ENCODE results near the gene NHLH1.
A peak's percentile ranks its signal among the peaks of the same experiment; 100 is the strongest.

NHLH1 gene

DNA sequence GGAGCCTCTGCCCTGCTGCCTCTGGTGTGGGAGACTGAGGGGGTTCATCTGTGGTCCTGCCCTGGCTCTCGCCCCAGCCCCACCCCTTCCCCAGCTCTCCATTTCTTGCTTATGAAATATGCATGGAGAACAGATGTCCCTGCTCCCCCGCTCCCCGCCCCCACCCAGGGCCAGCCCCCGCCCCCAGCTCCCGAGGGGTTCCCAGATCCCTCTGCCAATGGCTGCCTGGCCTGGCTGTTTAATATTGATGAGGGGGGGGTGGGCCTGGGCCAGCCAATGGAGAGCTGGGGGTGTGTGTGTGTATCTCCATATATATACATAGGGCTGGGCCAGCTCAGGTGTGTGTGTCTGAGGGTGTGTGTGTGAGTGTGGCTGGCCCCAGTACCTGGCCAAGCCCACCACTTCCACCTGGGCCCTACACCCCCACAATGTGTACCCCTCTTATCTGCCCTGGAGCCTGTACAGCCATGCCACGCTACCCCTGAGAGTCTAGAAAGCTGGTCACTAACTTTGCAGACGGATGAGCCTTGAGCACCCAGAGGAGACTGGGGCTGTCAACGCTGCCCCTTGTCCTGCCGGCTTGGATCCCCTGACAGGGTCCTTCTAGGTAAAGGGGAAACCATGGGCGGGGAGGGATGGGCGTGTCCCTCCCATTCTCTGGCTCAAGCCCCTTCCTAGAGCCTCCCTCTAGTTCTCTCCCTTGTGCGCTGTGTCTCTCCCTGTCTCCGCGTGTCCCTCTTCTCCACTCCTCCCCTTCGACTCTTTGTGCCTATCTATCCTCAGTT, at the start of gene NHLH1:
NHLH1 (plus strand) TSS at position 341 of the 785 bp plus-strand sequence. CDS start 3,661 bp downstream, outside the sequence.
- no peak for DNase-seq

DNA sequence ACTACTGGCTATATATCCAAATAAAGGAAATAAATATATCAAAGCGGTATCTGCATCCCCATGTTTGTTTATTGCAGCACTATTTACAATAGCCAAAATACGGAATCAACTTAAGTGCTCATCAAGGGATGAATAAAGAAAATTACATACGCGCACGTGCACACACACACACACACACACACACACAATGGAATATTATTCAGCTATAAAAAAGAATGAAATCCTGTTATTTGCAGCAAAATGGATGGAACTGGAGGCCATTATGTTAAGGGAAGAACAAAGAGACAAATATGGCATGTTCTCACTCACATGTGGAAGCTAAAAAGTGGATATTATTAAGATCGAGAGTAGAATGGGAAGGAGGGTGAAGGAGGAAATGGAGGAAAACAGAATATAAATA, 44.0 kb upstream of the NHLH1 start:
- no peak for DNase-seq

DNA sequence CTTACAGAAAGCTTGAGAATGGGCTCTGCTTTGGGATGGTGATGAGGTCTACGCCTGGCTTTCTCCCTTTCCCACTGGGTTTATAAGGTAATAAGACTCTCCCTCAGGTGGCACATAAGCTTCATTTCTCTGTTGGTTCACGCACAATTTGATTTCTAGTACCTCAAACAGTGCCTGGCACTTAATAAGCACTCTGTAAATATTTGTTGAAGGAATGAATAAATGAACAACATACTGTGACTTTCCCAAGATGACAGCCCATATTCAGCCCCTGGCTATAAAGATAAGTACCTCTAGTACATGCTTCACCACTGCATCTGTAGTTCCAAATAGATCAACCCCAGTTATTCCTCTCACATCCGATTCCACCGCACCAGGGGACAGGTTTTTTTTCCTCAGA, 41.6 kb upstream of the NHLH1 start:
- DNase-seq: peak; percentile 4

DNA sequence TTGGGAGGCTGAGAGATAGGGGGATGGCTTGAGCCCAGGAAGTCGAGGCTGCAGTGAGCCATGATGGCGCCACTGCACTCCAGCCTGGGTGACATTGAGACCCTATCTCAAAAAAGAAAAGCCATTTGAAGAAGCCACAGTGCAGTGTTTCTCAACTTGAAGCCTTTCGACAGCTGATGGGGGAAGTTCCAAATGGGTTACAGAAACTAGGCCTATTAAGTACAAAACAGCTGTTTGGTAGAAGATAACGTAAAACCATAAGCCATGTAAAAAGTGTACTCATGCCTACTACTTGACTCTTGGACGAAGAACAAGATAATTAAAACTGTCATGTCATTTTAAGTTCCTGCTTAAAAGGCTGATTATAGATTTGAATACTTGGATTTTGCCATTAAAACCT, 40.5 kb upstream of the NHLH1 start:
- DNase-seq: no peak

DNA sequence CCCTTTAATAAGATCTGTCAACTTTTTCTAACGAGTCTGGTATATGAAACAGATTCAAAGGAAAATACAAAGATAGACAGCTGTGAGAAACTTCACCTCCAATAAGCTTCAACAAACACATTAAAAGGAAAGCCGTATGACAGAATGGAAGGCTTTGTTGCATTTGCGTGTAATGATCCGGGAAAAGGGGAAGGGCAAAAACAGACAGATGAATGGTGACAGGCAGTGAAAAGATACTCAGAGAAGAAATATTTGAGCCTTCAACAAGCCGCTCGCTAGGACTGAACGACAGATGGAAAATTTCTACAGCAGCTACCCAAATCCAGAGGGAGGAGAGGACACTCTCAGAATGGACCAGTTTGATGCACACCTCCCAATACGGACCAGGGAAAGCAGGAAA, 38.7 kb upstream of the NHLH1 start:
- no peak for DNase-seq

DNA sequence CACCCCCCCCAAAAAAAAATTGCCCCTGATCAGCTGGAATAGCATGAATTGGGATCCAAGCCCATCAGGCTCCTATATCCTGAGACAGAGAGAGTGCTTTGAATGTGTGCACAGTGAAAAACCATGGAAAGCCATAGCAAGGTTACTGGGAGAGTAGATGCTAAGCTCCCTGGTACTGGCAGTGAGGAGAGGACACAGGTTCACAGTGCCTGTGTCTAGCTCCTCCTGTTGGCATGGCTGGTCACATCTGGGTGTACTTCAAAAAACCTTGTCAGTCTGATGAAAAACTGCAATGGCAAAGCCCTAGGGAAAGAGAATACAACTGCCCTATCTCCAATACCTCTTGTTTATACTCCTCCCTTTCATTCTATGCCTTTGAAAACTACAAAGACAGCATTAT, 36.8 kb upstream of the NHLH1 start:
- DNase-seq: no peak

DNA sequence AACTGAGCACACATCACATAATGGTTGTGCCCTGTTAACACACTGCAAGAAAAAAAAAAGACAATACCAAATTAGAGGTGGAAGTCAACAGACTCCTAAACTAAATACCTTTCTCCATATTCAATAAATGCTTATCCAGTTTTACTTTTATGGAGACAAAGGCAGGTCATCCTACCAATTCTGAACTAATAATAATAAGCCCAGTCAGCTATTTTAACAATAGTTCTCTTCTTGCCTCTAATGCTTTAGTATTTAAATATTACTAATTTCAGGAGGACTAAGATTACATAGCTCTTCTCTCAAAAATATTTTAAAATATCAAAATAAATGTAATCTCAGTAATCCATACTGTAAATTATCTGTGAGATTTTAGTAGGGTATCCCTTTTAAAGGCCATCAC, 34.4 kb upstream of the NHLH1 start:
- DNase-seq: no peak

DNA sequence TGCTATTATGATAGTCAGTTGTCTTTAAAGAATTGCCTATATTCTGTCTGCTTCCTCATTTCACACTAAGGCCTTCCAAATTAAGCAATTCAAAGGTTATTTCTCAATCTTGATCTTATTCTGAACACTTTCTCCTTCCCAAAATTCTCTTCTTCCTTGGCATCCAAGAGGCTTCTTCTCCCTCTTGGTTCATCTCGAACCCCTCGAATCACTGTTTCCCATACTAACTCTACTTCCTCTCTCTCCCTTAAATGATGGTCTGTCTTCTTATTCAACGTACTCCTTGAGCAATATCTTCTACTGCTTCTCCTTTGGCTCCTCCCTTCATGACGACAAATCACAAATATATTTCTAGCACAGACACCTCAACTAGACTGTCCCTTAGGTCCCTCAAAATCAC, 28.3 kb upstream of the NHLH1 start:
- DNase-seq: no peak

DNA sequence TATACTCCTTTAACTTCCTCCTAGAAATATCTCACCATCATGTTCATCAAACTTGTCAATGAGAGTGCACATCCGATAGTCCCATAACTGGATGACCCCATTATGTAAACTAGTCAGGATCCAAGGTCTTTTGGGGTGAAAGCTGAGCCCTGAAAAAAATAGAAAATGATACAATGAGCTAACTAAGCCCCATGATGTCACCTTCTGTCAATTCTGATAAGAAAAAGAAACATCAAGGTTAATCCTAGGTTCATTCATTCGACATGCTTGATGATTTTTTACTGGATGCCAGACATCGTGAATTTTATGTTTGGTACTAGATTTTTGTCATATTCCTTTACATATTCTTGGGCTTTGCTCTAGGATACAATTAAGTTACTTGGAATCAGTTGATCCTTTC, 26.7 kb upstream of the NHLH1 start:
- DNase-seq: no peak

DNA sequence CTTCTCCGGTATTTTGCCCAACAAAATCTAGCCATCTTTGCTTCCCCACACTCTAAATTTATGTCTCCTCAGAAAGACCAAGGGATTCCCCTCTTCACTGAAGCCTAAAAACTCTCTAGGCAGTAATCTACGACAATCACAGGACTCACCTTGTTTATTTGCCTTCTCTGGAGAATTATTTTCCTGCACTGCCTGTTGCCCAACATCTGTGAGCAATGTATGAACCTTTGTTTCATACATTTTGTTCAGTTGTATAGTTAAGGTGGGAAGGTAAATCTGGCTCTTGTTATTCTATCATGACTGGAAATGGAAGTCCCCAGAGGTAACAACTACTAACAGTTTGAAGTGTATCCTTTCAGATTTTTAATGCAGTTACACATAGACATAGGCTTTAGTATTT, 26.0 kb upstream of the NHLH1 start:
- no peak for DNase-seq

DNA sequence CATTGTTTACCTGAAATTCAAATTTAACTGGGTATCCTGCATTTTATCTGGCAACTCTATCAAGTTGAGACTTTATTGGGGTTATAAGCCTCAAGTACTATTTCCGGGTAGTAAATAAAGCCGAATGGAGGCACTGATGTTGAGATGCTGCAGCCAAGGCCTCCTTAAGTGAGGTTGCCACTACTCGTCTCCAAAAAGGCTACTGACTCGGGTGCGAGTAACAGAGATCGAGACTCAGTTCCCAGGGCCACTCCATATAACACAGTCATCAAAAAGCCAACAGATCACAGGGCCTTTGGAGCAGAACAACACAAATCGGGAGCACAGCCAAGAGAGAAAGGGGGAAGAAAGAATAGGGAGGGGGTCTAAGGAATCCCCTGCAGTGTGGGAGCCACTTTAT, 24.3 kb upstream of the NHLH1 start:
- peak; percentile 27 for DNase-seq

DNA sequence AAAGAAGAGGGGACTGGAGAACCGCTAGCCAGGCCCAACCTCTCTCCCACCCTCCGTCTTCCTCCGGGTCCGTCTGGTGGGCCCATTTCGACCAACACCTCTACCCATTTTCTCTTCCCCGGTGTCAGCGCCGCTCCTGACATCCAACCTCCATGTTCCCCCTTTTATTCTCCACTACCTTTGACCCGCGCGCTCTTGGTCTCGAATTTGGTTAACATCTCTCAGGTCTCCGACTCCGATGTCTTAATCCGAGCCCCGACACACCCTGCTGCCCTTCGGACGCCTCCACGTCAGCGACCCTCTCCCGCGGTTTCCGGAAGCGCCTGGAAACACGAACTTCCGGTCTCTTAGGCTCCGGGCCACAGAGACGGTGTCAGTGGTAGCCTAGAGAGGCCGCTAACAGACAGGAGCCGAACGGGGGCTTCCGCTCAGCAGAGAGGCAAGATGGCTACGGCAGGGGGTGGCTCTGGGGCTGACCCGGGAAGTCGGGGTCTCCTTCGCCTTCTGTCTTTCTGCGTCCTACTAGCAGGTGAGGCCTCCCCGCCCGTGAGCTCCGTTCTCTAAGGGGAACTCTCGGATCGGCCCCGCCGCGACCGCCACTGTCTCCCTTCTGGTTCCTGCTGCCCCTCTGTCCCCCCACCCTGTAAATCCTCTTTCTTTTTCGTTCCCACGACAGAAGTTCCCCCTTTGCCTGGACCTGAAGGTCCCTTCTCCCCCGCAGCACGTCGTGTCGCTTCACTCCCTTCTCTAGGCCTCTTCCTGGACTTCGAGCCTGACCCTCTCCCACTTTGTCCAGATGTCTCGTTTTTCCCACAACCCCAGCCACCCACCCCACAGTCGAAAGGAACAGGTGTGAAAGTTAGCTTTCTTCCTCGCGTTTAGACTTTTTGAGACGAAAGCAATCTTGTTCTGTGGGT, 23.7 kb upstream of the NHLH1 start, which contains the start of the genes COPA and NCSTN:
COPA (minus strand) TSS at position 298 of the 917 bp plus-strand sequence; CDS start at position 218, 80 bp downstream.
NCSTN (plus strand) TSS at position 431 of the 917 bp plus-strand sequence; CDS start at position 445, 14 bp downstream.
- DNase-seq: peak; percentile 89

DNA sequence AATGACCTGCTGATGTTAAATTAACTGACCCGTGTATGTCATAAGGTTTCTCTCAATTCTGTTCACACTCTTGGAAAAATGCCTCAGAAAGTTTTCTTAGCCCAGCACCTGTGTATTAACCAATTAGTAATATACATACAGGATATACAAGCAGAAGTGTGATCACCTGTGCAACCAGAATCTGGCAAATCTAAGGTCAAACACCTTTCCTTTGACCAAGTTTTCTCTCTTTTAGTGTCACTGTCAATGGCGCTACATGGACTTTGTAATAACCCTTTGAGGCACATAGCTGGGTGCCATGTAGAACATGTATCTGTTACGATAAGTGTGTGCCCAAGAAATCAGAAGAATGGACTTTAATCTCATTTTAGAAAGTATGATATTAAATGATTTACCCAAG, 22.6 kb upstream of the NHLH1 start:
- no peak for DNase-seq

DNA sequence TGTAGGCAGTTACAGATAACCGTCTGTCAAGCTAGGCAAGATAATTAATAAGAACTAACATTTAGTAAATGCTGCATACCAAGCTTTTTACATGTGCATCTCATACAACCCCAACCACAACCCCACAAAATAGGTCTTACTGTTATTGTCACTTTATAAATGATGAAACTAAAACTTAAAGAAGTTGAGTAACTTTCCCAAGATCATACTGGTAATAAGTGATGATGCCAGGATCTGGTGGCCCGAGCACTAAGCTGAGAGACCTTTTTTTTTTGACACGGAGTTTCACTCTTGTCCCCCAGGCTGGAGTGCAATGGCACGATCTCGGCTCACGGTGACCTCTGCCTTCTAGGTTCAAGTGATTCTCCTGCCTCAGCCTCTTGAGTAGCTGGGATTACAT, 21.9 kb upstream of the NHLH1 start:
- DNase-seq: no peak

DNA sequence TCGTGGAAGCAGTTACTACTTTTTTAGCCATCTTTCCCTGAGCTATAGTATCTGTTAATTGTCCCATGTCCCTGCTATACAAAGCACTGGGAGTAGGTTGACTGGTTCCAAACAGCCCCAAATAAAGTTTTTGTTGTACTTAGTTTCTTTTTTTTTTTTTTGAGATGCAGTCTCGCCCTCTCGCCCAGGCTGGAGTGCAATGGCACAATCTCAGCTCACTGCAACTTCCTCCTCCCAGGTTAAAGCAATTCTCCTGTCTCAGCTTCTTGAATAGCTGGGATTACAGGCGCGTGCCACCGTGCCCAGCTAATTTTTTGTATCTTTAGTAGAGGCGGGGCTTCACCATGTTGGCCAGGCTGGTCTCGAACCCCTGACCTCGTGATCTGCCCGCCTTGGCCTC, 20.4 kb upstream of the NHLH1 start:
- DNase-seq: no peak

DNA sequence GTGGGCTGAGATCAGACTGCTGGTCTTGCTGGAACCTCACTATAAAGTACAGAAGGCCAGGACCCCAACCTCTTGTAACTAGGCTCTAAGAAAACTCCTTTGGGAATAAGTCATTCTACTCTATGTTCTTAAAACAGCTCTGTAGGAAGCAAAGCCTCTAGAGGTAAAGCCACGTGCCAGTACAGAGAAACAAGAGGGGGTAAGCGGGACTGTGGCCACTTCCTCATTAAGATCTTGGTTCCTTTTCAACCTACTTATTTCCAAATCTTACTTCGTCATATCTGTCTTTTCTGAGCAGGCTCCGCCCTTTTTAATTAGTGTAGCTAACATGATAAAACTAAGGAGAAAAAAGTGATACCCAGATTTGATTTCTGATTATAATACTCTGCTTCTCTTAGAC, 19.9 kb upstream of the NHLH1 start:
- DNase-seq: no peak

DNA sequence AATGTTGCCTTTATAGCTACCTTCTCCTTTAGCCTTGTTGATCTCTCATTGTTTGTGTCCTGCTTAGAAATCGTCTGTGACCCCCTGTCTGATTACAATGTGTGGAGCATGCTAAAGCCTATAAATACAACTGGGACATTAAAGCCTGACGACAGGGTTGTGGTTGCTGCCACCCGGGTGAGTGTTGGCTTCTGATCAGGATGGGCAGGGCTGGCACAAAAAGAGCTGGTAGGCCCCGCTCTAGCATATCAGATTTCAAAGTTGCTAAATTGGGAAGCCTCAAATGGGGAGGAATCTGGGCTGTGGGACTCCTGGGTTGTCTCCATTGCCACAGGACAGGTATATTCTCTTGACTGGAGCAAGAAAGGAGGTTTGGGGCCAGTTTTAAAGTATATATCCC, 15.2 kb upstream of the NHLH1 start:
- DNase-seq: no peak

DNA sequence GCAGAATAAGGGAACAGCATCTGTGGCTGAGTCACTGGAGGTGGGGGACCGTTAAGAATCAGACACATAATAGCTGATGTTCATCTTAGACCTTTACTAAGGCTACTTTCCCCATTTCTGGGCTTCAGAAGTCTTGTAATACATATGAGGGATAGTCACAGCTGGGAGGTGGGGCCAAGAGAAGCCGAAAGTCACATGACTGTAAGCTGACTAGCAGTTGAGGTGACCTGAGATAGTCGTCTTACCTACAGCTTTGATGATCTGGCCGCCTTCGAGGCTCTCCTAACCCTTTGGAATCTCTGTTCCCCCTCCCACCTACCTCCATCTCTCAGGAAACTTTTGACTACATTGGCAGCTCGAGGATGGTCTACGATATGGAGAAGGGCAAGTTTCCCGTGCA, 14.3 kb upstream of the NHLH1 start:
- DNase-seq: no peak

DNA sequence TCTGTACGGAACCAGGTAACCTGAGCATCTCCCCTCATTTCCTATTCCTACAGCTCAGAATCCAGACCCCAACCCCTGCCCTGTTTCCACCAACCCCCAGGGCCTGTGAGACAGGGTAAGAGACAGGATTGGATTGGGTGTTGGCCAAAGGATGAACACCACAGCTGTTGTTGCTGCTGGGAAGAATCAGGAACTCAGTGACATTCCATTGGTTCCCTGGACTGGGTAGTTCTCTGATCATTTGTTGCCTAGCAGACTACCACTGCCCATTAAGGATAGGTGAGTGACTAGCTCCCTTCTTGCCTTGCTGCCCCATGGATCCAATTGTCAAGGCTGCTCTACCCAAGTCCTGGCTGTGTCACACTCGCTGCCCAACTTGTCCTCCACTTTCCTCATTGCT, 13.6 kb upstream of the NHLH1 start:
- no peak for DNase-seq

DNA sequence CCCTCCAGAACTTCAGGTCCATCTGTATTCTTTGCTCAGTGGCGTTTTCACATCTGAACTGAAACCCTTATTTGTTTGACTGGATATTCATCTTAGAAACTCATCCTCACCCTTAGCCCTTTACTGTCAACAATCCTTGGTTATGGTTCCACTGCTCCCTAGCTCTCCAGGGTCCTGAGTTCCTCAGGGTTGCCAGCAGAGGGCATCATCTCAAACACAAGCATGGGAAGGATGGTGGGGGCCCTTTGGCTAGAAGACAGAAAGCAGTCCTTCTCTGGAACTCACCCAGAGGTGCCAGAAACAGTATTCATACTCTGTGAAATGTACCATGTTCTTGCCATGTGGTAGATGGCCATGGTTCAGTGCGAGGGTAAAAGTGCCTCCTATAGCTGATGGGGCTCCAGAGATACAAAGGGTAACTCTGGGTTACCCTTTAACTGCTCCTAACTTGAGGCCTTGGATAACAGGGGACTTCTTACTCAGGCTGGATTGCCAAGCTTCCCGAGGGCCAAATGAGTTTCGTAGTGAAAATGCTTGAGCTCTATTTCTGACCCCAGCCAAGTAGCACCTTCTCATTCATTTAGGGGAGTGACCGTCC, 12.4 kb upstream of the NHLH1 start:
- peak; percentile 1 for DNase-seq

DNA sequence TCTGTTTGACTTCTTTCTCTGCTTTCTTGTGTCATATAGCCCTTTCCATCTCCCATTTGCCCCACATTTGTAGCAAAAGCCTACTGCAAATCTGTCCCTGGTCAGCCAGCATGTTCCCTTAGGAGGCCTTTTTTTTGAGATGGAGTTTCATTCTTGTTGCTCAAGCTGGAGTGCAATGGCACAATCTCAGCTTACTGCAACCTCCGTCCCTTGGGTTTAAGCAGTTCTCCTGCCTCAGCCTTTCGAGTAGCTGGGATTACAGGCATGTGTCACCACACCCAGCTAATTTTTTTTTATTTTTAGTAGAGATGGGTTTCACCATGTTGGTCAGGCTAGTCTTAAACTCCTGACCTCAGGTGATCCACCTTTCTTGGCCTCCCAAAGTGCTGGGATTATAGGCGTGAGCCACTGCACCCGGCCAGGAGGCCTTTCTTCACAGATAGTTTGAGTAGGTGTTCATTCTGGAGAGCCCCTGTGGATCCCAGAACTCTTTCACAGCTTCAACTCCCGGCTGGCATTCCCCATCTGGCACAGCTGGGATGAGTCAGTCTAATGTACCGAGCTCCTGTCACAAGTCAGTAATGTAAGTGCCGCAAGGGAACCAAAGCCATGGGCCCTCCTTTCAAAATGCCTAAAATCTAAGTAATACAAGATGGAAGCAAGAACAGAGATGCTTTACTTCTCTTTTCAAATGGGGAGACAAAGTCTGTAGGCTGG, 9.4 kb upstream of the NHLH1 start:
- DNase-seq: no peak

DNA sequence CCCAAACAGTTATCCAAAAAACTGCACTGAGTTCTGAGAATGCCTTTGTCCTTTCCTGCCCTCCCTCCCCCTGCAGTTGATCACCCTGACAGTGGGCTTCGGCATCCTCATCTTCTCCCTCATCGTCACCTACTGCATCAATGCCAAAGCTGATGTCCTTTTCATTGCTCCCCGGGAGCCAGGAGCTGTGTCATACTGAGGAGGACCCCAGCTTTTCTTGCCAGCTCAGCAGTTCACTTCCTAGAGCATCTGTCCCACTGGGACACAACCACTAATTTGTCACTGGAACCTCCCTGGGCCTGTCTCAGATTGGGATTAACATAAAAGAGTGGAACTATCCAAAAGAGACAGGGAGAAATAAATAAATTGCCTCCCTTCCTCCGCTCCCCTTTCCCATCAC, 8.8 kb upstream of the NHLH1 start:
- DNase-seq: no peak
